ENCODE measurements around the gene PRIMA1.

Gene PRIMA1

DNA sequence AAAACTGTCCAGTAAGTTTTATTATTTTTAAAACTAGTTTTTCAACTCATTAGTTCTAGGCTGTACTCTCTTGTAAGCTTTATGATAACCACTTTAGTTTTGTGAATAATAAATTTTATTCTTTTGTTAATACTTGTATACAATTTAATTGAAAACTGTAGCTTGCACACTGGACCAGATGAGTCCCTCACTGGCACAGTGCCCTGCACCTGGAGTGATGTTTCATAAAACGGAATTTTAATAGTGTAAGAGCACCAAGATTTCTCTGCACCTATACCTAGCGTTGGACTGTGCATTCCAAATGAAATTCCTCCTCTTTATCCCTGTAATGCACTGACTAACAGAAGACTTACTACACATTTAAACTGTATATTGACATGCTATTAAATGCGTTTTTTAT is 80.8 kb downstream of the PRIMA1 start:
- no peak for DNase-seq (ENCODE audit: extremely low read depth, low read depth)
- TF ChIP-seq, protein P1, sequence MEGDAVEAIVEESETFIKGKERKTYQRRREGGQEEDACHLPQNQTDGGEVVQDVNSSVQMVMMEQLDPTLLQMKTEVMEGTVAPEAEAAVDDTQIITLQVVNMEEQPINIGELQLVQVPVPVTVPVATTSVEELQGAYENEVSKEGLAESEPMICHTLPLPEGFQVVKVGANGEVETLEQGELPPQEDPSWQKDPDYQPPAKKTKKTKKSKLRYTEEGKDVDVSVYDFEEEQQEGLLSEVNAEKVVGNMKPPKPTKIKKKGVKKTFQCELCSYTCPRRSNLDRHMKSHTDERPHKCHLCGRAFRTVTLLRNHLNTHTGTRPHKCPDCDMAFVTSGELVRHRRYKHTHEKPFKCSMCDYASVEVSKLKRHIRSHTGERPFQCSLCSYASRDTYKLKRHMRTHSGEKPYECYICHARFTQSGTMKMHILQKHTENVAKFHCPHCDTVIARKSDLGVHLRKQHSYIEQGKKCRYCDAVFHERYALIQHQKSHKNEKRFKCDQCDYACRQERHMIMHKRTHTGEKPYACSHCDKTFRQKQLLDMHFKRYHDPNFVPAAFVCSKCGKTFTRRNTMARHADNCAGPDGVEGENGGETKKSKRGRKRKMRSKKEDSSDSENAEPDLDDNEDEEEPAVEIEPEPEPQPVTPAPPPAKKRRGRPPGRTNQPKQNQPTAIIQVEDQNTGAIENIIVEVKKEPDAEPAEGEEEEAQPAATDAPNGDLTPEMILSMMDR (IDR thresholded peaks at IDR 0.05; ENCODE audit: low read depth, low read length, missing control alignments): no peak
- no peak overlapping the region for H3K4me3 ChIP-seq (replicated peaks; ENCODE audit: low read depth, low read length)

DNA sequence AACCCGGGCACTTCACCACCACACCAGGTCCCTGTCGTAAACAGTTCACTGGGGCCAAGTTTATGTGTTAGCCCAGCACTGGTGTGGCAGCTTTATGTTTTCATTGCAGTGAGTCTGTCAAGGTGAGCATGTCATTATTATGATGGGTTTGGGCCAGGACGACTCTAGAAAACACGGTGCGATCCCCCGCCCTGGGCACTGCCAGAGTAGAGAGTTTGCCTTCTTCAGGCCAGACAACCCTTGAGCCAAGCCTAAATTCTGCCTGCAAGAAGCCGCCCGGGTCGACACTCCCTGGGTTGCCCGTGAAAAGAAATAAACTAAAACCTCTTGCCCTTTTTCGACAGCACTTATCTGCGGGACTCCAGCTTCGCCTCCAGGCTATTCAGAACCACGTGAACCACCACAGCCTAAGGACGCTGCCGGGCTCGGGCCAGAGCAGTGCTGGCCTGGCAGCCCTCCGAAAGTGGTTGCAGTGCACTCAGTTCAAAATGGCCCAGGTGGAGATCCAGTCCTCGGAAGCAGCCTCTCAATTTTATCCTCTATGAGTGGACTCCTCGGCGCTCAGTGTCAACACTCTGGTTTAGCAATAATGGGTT is 81.8 kb downstream of the PRIMA1 start:
- no peak for DNase-seq (ENCODE audit: extremely low read depth, low read depth)
- H3K4me3 ChIP-seq (replicated peaks; ENCODE audit: low read depth, low read length): no peak overlapping the region
- TF ChIP-seq, protein P1 (IDR thresholded peaks at IDR 0.05; ENCODE audit: low read depth, low read length, missing control alignments): no peak

DNA sequence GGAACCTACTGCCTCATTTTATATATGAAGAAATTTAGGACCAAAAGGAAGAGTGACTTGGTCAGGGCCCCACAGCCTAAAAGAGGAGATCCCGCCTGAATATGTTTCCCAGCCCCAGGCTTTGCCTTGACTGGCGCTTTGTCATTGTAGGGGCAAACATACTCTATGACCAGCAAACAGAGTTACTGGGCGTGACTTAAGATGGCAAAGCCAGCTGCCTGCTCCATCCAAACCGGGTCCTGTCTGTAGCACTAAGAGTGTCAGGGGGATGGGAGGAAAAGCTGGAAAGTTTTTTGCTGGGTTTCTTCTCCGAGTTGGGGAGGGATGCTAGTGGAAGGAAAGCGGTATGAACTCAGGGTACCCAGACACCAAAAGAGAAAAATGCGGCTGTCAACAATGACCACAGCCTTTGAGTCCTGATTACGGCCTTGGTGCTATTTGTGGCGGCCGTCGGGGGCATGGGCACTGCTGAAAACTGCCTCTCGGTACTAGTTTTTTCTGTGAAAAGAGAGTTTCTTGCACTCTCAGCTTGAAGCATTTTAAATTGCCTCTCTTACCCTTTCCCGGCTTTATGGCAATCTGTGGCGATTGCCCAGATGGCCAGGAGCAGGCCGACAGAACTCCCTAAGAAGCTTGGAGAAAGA is 82.7 kb downstream of the PRIMA1 start:
- H3K4me3 ChIP-seq (replicated peaks; ENCODE audit: low read depth, low read length): no peak overlapping the region
- no peak for DNase-seq (ENCODE audit: extremely low read depth, low read depth)
- TF ChIP-seq, protein P1 (IDR thresholded peaks at IDR 0.05; ENCODE audit: low read depth, low read length, missing control alignments): no peak

DNA sequence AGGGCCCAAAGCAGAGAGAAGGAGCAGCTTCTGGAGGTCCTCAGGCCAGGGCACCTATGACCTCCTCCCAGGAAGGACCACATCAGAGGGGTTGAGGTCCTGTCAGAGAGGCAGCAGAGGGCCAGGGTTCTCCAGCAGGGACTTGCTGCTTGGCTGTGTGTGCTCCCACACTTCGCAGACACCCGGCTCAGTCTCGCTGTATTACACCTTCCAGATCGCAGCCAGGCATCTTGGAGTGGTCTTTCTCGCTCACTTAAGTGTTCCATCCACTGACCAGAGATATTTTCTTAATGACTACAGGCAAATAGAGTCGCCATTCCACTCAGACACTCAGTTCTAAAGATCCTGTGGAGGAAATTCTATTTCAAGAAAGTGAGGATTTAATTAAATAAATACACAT is 84.3 kb downstream of the PRIMA1 start:
- no peak for DNase-seq (ENCODE audit: extremely low read depth, low read depth)
- H3K4me3 ChIP-seq (replicated peaks; ENCODE audit: low read depth, low read length): no peak overlapping the region
- TF ChIP-seq, protein P1 (IDR thresholded peaks at IDR 0.05; ENCODE audit: low read depth, low read length, missing control alignments): no peak

DNA sequence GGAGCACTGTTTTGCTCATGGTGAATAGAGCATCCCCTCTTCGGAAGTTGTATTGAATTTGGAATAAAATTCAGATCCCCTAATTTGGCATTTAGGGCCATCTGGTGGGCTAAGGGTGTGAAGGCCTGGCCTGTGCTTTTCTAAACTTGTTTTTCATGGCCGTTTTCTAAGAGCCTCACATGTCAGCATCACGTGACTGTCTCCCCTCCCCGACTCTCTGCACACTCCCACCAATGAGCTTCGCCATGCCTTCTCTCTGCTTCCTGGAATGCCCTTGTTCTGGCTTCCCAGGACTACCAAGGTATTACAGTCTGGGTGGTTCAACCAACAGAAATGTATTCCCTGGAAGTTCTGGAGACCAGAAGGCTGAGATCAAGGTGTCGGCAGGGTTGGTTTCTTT is 85.3 kb downstream of the PRIMA1 start:
- TF ChIP-seq, protein P1 (IDR thresholded peaks at IDR 0.05; ENCODE audit: low read depth, low read length, missing control alignments): no peak
- DNase-seq (ENCODE audit: extremely low read depth, low read depth): no peak
- no peak overlapping the region for H3K4me3 ChIP-seq (replicated peaks; ENCODE audit: low read depth, low read length)

DNA sequence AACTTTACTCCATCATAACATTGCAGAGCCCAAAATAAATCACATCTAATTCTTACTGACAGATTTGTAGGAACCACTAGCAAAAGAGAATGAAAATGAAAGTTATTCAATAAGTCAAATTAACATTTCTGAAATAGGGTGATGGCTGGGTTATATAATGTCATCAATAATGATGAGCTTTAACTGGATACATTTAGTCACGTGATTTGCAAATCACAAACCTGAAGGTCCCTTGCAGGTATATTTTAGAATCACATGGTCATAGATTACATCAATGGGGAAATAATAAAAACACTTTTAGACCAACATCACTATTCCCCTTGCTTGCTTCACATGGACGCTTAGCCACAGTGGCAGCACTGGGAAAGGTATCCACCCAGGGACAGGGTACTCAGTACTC is 86.7 kb downstream of the PRIMA1 start:
- H3K4me3 ChIP-seq (replicated peaks; ENCODE audit: low read depth, low read length): no peak overlapping the region
- no peak for DNase-seq (ENCODE audit: extremely low read depth, low read depth)
- TF ChIP-seq, protein P1 (IDR thresholded peaks at IDR 0.05; ENCODE audit: low read depth, low read length, missing control alignments): no peak
